Ishikawa (cell line): ENCODE results near the gene FCN1.

Source experiments
- EP300 ChIP-seq: IDR thresholded peaks from 2 replicates; pipeline ENCODE4 v1.6.1; 2012; ENCODE audit warnings: borderline replicate concordance
- TAF1 ChIP-seq: IDR thresholded peaks from 2 replicates; pipeline ENCODE4 v1.6.1; 2012; ENCODE audit warnings: low read depth, mild to moderate bottlenecking

- TF ChIP-seq EP300: no peak
- TF ChIP-seq TAF1: no peak
Observed at GRCh38 chr9:134879664-134880483, 37.8 kb downstream of the FCN1 start.
